ENCODE measurements around the gene DLEC1. TPM values are rescaled to one million over a fixed set of nuclear protein-coding genes. Genes with fewer than 3 reads are reported as not detected.

DLEC1 gene
- total RNA-seq, 4 donors from 2014 or later: 0.18 to 2.2 (median 0.75) TPM

DNA sequence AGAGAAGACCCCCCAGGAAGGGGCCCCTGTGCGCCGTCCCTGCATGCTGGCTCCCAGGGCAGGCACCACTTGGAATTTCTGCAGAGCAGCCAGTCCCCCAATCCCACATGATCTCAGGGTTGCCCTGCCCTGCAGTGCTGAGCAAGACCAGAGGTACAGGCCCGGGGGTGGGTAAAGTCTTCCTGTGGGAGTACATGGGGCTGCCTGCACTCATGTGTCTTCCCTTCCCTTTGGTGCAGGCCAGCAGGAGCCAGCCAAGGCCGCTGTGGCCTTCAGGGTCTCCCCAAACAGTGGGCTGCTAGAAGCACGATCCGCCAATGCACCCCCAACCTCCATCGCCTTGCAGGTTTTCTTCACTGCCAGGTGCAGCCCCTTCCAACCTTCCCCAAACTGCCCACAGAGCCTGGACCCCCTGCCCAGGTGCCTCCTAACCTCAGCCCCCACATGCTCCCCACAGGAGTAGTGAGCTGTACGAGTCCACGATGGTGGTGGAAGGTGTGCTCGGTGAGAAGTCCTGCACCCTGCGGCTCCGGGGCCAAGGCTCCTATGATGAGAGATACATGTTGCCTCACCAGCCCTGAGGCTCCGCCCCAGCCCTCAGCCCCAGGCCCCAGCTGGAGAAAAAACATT, 82.9 kb downstream of the DLEC1 start:
- no peak overlapping the region for H3K27ac ChIP-seq
- H3K36me3 ChIP-seq: peaks cover 0 to 75% (median 0%) of the 10 kb centered on the region in 3 donors

DNA sequence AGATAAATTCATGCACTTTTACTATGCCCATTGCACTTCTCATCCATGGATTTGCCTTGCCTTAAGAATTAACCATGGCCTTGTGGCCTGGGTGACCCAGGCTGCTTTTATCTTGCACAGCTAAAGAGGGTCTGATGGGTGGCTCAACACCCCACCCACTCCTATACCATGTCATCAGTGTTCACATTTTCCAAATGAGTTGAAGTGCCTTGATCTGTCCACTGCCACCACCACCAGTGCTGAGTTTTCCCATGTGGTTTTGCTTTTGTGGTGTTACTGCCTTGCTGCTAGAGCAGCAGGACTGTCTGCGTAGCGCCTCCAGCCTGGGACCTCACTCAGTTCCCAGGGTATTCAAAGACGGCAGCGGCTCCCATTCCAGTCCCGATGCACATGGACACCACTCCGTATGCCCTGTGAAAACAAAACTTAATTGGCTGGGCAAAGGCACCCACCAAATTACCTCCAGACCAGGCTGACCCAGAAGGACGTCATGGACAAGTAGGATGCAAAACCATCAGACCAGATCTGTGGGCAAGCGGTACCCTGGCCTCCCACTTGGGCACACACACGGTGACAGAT, 83.8 kb downstream of the DLEC1 start:
- Histone ChIP-seq H3K27ac (no peak overlapping the region), H3K4me3 (no peak overlapping the region), H3K36me3 (peaks cover 0 to 84% (median 0%) of the 10 kb centered on the region in 3 donors), H3K9me3 (no peaks in the 10 kb centered on the region), H3K4me1 (no peaks in the 10 kb centered on the region), H3K27me3 (no peaks in the 10 kb centered on the region)
- no peak for TF ChIP-seq POLR2A (IDR thresholded peaks at IDR 0.05)
- TF ChIP-seq, protein P1, sequence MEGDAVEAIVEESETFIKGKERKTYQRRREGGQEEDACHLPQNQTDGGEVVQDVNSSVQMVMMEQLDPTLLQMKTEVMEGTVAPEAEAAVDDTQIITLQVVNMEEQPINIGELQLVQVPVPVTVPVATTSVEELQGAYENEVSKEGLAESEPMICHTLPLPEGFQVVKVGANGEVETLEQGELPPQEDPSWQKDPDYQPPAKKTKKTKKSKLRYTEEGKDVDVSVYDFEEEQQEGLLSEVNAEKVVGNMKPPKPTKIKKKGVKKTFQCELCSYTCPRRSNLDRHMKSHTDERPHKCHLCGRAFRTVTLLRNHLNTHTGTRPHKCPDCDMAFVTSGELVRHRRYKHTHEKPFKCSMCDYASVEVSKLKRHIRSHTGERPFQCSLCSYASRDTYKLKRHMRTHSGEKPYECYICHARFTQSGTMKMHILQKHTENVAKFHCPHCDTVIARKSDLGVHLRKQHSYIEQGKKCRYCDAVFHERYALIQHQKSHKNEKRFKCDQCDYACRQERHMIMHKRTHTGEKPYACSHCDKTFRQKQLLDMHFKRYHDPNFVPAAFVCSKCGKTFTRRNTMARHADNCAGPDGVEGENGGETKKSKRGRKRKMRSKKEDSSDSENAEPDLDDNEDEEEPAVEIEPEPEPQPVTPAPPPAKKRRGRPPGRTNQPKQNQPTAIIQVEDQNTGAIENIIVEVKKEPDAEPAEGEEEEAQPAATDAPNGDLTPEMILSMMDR (IDR thresholded peaks at IDR 0.05): no peak
- no peak for DNase-seq

More for the DNA sequence above, 82.9 kb downstream of the DLEC1 start:
- no peaks in the 10 kb centered on the region for H3K4me1 ChIP-seq
- DNase-seq: peak in 1 of 3 donors; percentile 42
- H3K4me3 ChIP-seq: no peak overlapping the region
- no peaks in the 10 kb centered on the region for H3K9me3 ChIP-seq
- TF ChIP-seq POLR2A (IDR thresholded peaks at IDR 0.05): no peak
- TF ChIP-seq, protein P1 (IDR thresholded peaks at IDR 0.05): no peak
- H3K27me3 ChIP-seq: no peaks in the 10 kb centered on the region

DNA sequence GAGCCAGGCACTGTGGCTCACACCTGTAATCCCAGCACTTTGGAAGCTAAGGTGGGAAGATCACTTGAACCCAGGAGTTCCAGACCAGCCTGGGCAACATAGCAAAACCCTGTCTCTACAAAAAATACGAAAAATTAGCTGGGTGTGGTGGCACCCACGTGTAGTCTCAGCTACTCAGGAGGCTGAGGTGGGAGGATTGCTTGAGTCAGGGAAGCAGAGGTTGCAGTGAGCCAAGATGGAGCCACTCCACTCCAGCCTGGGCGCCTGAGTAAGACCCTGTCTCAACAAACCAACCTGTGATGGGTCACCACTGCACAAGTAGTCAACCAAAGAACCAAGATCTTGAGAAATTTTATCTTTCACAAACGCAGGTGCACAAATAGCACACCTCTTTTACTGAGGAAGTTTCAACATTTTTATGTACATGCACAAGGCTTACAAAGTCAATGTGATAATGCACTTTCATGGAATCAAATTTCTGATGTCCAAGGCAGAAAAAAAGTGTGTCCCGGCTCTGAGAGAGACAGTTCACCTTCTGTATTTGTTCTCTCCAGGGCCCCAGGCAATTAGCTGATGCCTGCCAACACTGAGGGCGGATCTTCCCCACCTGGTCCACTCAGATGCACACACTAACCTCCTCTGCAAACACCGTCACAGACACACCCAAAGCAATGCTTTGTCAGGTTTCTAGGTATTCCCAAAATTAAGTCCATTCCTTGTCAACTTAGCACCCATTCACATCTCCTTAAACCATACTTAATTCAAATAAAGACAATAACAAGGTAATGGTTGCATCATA, 85.5 kb downstream of the DLEC1 start:
- peak overlapping the region in 1 of 4 donors; percentile 7 for H3K27ac ChIP-seq
- TF ChIP-seq POLR2A (IDR thresholded peaks at IDR 0.05): no peak
- TF ChIP-seq, protein P1 (IDR thresholded peaks at IDR 0.05): no peak

DNA sequence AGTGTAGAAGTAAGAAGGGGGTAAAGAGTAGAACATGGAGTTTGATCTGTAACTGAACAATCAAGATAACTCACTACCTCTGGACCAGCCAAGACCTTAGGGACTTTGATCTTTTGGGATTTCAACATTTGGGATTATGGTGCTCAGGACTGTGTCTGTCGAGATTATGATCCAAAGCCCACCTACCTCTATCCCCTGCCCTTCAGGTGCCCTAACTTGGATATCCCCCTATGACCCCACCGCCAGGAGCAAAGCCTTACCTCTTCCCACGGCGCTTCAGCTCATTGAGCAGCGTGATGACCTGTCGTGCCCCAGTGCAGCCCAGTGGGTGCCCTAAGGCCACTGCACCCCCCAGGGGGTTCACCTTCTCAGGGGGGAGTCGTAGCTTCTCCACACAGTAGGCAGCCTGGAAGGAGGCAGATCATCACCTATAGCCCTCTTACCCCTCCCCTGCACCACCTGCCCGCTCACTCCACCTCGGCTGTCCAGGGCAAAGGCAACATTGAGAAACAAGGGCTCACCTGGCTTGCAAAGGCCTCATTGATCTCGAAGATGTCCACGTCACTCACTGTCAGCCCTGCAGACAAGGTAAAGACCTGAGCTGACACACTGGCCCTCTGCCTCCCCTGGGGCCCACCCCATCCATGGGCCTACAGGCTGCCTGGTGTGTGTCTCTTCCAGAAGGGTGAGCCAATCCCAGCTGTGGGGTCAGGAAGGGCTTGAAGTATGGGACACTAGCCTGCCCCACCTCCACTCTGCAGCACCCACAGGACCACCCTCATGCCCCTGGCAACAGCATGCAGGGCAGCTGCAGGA, 86.5 kb downstream of the DLEC1 start:
- Histone ChIP-seq H3K27me3 (no peaks in the 10 kb centered on the region), H3K4me1 (peaks cover 0 to 8% (median 2%) of the 10 kb centered on the region in 4 donors), H3K36me3 (peaks cover 0 to 92% (median 0%) of the 10 kb centered on the region in 3 donors), H3K4me3 (no peak overlapping the region), H3K27ac (peak overlapping the region in 1 of 4 donors; percentile 37), H3K9me3 (no peaks in the 10 kb centered on the region)
- no peak for TF ChIP-seq POLR2A (IDR thresholded peaks at IDR 0.05)
- TF ChIP-seq, protein P1 (IDR thresholded peaks at IDR 0.05): no peak
- peak; percentile 5 to 51 (median 48) for DNase-seq

More for the DNA sequence above, 85.5 kb downstream of the DLEC1 start:
- Histone ChIP-seq H3K36me3 (peaks cover 0 to 97% (median 0%) of the 10 kb centered on the region in 3 donors), H3K9me3 (no peaks in the 10 kb centered on the region), H3K4me1 (peaks cover 0 to 3% (median 0%) of the 10 kb centered on the region in 4 donors), H3K27me3 (no peaks in the 10 kb centered on the region), H3K4me3 (no peak overlapping the region)
- peak in 1 of 3 donors; percentile 10 for DNase-seq
